NCI-H345 treated with DMSO at 0.1 percent for 48 hours (cell line): ENCODE results near the gene BSND.

Experiments used
- DNase-seq: peaks from one replicate; lab custom pipeline; 2025; ENCODE audit not compliant: unreplicated experiment; lab: John Stamatoyannopoulos, UW

Gene BSND

GRCh38 chr1:55060133-55060999 lies 61.6 kb downstream of the BSND start:
- DNase-seq: peak; percentile 96

GRCh38 chr1:55061000-55061705 lies 62.4 kb downstream of the BSND start:
- DNase-seq: no peak
